ENCODE measurements around the gene DHRS3.
"Not testable (repeated sequence)": the region's sequence is repeated elsewhere in the genome, so short reads cannot be mapped to it uniquely, and the experiment has no call there.

GRCh38 chr1:12564251-12564650, 53.8 kb downstream of the DHRS3 start:
- TF ChIP-seq CTCF, POLR2A (IDR thresholded peaks at IDR 0.05): not testable (repeated sequence)

Data from body of pancreas (tissue), 4 donors.